GM23338 (cell line): Measurements from ENCODE around the gene OPTN. TPM values are rescaled to one million over a fixed set of nuclear protein-coding genes. Genes with fewer than 3 reads are reported as not detected.
A peak's percentile ranks its signal among the peaks of the same experiment; 100 is the strongest.

Experiments used
- ATAC-seq: fragments of 200-7000 bp; cut with Tn5 transposase; 3 replicates; pipeline ENCODE4 v1.9.1; 2020
- DNase-seq: peaks from one replicate; pipeline ENCODE4 v3.0.0-alpha.2; 2015; ENCODE audit warnings: low spot score
- H2AFZ ChIP-seq: fragments of 200-600 bp; sonication (generic); 2 replicates; pipeline ENCODE4 v1.8.0; 2016; ENCODE audit warnings: antibody characterized with exemption, mild to moderate bottlenecking, moderate library complexity
- H3F3A ChIP-seq: fragments of 200-600 bp; sonication (generic); replicated peaks from 2 replicates; pipeline ENCODE4 v1.8.0; 2017; ENCODE audit warnings: antibody characterized with exemption, mixed run types, low read depth
- H3K27ac ChIP-seq: fragments of 200-600 bp; sonication (generic); 2 replicates; pipeline ENCODE4 v1.6.1; 2016; ENCODE audit warnings: low read depth
- H3K27me3 ChIP-seq: fragments of 200-600 bp; sonication (generic); 2 replicates; pipeline ENCODE4 v1.8.0; 2016; ENCODE audit warnings: mild to moderate bottlenecking, mixed run types, moderate library complexity; ENCODE audit not compliant: insufficient read depth
- H3K36me3 ChIP-seq: fragments of 200-600 bp; sonication (generic); 2 replicates; pipeline ENCODE4 v1.8.0; 2016; ENCODE audit warnings: mild to moderate bottlenecking; ENCODE audit not compliant: insufficient read depth
- H3K4me1 ChIP-seq: fragments of 200-600 bp; sonication (generic); 2 replicates; pipeline ENCODE4 v1.8.0; 2016; ENCODE audit warnings: mild to moderate bottlenecking, moderate library complexity; ENCODE audit not compliant: insufficient read depth
- H3K4me2 ChIP-seq: fragments of 200-600 bp; sonication (generic); 2 replicates; pipeline ENCODE4 v1.7.1; 2017; ENCODE audit warnings: mixed run types
- H3K4me3 ChIP-seq: fragments of 200-600 bp; sonication (generic); 2 replicates; pipeline ENCODE4 v1.6.1; 2016; ENCODE audit warnings: mixed run types
- H3K79me2 ChIP-seq: fragments of 200-600 bp; sonication (generic); replicated peaks from 2 replicates; pipeline ENCODE4 v1.8.0; 2017; ENCODE audit warnings: mild to moderate bottlenecking; ENCODE audit not compliant: insufficient read depth
- H3K9me2 ChIP-seq: fragments of 200-600 bp; sonication (generic); 2 replicates; pipeline ENCODE4 v1.8.0; 2017; ENCODE audit not compliant: insufficient read depth
- H4K20me1 ChIP-seq: fragments of 200-600 bp; sonication (generic); replicated peaks from 2 replicates; pipeline ENCODE4 v1.8.0; 2017; ENCODE audit warnings: mild to moderate bottlenecking; ENCODE audit not compliant: insufficient read depth
- H3K27ac Mint-ChIP-seq: 2 replicates; pipeline ENCODE4 v1.8.0; 2020; ENCODE audit warnings: inconsistent platforms, mild to moderate bottlenecking, moderate library complexity, mixed read lengths
- H3K27me3 Mint-ChIP-seq: 3 replicates; pipeline ENCODE4 v1.8.0; 2022; ENCODE audit warnings: low read depth, mild to moderate bottlenecking, moderate library complexity, mixed read lengths, inconsistent platforms; ENCODE audit not compliant: insufficient read depth, poor library complexity
- H3K36me3 Mint-ChIP-seq: 3 replicates; pipeline ENCODE4 v1.8.0; 2021; ENCODE audit warnings: low read depth, mild to moderate bottlenecking, inconsistent platforms, moderate library complexity, mixed read lengths
- H3K4me1 Mint-ChIP-seq: 3 replicates; pipeline ENCODE4 v1.8.0; 2020; ENCODE audit warnings: mild to moderate bottlenecking, inconsistent platforms, mixed read lengths
- H3K4me3 Mint-ChIP-seq: 3 replicates; pipeline ENCODE4 v1.8.0; 2021; ENCODE audit warnings: moderate library complexity, mild to moderate bottlenecking, inconsistent platforms, mixed read lengths
- H3K9me3 Mint-ChIP-seq: 3 replicates; pipeline ENCODE4 v1.8.0; 2020; ENCODE audit warnings: moderate library complexity, mild to moderate bottlenecking, inconsistent platforms, mixed read lengths
- EZH2phosphoT487 ChIP-seq: fragments of 200-600 bp; sonication (generic); IDR thresholded peaks from one replicate; pipeline ENCODE4 v1.8.1; 2018; ENCODE audit warnings: antibody characterized with exemption; ENCODE audit not compliant: unreplicated experiment
- JUNB ChIP-seq: IDR thresholded peaks from one replicate; pipeline ENCODE4 v1.6.1; 2016; ENCODE audit warnings: antibody characterized with exemption; ENCODE audit not compliant: unreplicated experiment
- POLR2AphosphoS5 ChIP-seq: IDR thresholded peaks from 2 replicates; pipeline ENCODE4 v1.6.1; 2016; ENCODE audit warnings: antibody characterized with exemption, low read depth
- polyA plus RNA-seq: library from polyadenylated mRNA; unstranded; fragments of >200 nt; fragmentation: Nextera tagmentation; extraction: Ambion mirVana; gene quantifications from 2 replicates; pipeline ENCODE4 v1.2.1, GENCODE V29; 2016
- total RNA-seq: library from RNA; depleted of rRNA; stranded (reverse); fragments of >200 nt; shearing (Covaris generic); gene quantifications from 2 replicates; pipeline ENCODE4 v1.2.3, GENCODE V29; 2014
- TF ChIP-seq, protein P1 (sequence below): IDR thresholded peaks from one replicate; pipeline ENCODE4 v1.6.1; 2018; ENCODE audit warnings: antibody characterized with exemption; ENCODE audit not compliant: unreplicated experiment
- TF ChIP-seq, protein P2 (sequence below): fragments of 250-450 bp; sonication (Bioruptor Pico); IDR thresholded peaks from 2 replicates; pipeline ENCODE4 v1.5.0; 2020; ENCODE audit warnings: mild to moderate bottlenecking, moderate library complexity

OPTN gene
- total and polyA plus RNA-seq, 2 experiments from 2014 or later, result 6.0 to 13.0 TPM

DNA sequence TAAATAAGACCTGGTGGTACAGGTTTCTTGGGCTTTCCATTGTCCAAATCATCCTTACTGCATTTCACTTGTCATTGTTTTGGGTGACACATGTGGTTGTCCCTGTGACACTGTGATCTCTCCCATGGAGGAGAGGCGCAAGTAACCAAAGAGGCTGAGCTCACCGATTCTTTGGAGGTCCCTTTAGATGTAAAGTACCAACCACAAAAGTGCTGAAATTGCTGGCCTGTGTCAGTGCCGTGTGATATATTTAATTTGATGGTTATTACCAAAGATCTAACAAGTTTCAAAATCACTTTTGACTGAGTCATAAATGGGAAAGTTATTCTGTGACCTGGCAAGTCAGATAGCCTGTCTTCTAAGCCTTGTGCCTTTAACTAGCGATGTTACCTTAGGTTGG, 80.8 kb downstream of the OPTN start:
- DNase-seq, result no peak
- H4K20me1 ChIP-seq, result peaks cover 26% of the 10 kb centered on the region
- no peak overlapping the region for H3K4me3 Mint-ChIP-seq
- ATAC-seq, result no peak
- H3K27me3 ChIP-seq, result no peaks in the 10 kb centered on the region
- H3K27me3 Mint-ChIP-seq, result no peaks in the 10 kb centered on the region
- no peak overlapping the region for H3K27ac Mint-ChIP-seq
- no peak overlapping the region for H3K4me2 ChIP-seq
- H3K36me3 ChIP-seq, result peaks cover 79% of the 10 kb centered on the region
- H3K4me1 Mint-ChIP-seq, result no peaks in the 10 kb centered on the region
- peaks cover 9% of the 10 kb centered on the region; the same call in 1 of the 2 replicates for H3F3A ChIP-seq
- no peak overlapping the region for H3K4me3 ChIP-seq
- peaks cover 10% of the 10 kb centered on the region for H3K79me2 ChIP-seq
- H3K9me3 Mint-ChIP-seq, result no peaks in the 10 kb centered on the region
- H3K9me2 ChIP-seq, result no peaks in the 10 kb centered on the region
- no peak overlapping the region for H2AFZ ChIP-seq
- H3K27ac ChIP-seq, result no peak overlapping the region
- peak; percentile 15 for TF ChIP-seq EZH2phosphoT487
- TF ChIP-seq, protein P1, sequence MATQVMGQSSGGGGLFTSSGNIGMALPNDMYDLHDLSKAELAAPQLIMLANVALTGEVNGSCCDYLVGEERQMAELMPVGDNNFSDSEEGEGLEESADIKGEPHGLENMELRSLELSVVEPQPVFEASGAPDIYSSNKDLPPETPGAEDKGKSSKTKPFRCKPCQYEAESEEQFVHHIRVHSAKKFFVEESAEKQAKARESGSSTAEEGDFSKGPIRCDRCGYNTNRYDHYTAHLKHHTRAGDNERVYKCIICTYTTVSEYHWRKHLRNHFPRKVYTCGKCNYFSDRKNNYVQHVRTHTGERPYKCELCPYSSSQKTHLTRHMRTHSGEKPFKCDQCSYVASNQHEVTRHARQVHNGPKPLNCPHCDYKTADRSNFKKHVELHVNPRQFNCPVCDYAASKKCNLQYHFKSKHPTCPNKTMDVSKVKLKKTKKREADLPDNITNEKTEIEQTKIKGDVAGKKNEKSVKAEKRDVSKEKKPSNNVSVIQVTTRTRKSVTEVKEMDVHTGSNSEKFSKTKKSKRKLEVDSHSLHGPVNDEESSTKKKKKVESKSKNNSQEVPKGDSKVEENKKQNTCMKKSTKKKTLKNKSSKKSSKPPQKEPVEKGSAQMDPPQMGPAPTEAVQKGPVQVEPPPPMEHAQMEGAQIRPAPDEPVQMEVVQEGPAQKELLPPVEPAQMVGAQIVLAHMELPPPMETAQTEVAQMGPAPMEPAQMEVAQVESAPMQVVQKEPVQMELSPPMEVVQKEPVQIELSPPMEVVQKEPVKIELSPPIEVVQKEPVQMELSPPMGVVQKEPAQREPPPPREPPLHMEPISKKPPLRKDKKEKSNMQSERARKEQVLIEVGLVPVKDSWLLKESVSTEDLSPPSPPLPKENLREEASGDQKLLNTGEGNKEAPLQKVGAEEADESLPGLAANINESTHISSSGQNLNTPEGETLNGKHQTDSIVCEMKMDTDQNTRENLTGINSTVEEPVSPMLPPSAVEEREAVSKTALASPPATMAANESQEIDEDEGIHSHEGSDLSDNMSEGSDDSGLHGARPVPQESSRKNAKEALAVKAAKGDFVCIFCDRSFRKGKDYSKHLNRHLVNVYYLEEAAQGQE, result no peak
- no peak for TF ChIP-seq JUNB
- TF ChIP-seq, protein P2, sequence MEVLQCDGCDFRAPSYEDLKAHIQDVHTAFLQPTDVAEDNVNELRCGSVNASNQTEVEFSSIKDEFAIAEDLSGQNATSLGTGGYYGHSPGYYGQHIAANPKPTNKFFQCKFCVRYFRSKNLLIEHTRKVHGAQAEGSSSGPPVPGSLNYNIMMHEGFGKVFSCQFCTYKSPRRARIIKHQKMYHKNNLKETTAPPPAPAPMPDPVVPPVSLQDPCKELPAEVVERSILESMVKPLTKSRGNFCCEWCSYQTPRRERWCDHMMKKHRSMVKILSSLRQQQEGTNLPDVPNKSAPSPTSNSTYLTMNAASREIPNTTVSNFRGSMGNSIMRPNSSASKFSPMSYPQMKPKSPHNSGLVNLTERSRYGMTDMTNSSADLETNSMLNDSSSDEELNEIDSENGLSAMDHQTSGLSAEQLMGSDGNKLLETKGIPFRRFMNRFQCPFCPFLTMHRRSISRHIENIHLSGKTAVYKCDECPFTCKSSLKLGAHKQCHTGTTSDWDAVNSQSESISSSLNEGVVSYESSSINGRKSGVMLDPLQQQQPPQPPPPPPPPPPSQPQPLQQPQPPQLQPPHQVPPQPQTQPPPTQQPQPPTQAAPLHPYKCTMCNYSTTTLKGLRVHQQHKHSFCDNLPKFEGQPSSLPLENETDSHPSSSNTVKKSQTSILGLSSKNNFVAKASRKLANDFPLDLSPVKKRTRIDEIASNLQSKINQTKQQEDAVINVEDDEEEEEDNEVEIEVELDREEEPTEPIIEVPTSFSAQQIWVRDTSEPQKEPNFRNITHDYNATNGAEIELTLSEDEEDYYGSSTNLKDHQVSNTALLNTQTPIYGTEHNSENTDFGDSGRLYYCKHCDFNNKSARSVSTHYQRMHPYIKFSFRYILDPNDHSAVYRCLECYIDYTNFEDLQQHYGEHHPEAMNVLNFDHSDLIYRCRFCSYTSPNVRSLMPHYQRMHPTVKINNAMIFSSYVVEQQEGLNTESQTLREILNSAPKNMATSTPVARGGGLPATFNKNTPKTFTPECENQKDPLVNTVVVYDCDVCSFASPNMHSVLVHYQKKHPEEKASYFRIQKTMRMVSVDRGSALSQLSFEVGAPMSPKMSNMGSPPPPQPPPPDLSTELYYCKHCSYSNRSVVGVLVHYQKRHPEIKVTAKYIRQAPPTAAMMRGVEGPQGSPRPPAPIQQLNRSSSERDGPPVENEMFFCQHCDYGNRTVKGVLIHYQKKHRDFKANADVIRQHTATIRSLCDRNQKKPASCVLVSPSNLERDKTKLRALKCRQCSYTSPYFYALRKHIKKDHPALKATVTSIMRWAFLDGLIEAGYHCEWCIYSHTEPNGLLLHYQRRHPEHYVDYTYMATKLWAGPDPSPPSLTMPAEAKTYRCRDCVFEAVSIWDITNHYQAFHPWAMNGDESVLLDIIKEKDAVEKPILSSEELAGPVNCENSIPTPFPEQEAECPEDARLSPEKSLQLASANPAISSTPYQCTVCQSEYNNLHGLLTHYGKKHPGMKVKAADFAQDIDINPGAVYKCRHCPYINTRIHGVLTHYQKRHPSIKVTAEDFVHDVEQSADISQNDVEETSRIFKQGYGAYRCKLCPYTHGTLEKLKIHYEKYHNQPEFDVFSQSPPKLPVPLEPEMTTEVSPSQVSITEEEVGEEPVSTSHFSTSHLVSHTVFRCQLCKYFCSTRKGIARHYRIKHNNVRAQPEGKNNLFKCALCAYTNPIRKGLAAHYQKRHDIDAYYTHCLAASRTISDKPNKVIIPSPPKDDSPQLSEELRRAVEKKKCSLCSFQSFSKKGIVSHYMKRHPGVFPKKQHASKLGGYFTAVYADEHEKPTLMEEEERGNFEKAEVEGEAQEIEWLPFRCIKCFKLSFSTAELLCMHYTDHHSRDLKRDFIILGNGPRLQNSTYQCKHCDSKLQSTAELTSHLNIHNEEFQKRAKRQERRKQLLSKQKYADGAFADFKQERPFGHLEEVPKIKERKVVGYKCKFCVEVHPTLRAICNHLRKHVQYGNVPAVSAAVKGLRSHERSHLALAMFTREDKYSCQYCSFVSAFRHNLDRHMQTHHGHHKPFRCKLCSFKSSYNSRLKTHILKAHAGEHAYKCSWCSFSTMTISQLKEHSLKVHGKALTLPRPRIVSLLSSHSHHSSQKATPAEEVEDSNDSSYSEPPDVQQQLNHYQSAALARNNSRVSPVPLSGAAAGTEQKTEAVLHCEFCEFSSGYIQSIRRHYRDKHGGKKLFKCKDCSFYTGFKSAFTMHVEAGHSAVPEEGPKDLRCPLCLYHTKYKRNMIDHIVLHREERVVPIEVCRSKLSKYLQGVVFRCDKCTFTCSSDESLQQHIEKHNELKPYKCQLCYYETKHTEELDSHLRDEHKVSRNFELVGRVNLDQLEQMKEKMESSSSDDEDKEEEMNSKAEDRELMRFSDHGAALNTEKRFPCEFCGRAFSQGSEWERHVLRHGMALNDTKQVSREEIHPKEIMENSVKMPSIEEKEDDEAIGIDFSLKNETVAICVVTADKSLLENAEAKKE (CRISPR knock-in tag), result no peak
- TF ChIP-seq POLR2AphosphoS5, result no peak
- H3K36me3 Mint-ChIP-seq, result peaks cover 97% of the 10 kb centered on the region
- no peaks in the 10 kb centered on the region for H3K4me1 ChIP-seq
